ENCODE results near the gene TSPYL6.

- TF ChIP-seq, protein P1, sequence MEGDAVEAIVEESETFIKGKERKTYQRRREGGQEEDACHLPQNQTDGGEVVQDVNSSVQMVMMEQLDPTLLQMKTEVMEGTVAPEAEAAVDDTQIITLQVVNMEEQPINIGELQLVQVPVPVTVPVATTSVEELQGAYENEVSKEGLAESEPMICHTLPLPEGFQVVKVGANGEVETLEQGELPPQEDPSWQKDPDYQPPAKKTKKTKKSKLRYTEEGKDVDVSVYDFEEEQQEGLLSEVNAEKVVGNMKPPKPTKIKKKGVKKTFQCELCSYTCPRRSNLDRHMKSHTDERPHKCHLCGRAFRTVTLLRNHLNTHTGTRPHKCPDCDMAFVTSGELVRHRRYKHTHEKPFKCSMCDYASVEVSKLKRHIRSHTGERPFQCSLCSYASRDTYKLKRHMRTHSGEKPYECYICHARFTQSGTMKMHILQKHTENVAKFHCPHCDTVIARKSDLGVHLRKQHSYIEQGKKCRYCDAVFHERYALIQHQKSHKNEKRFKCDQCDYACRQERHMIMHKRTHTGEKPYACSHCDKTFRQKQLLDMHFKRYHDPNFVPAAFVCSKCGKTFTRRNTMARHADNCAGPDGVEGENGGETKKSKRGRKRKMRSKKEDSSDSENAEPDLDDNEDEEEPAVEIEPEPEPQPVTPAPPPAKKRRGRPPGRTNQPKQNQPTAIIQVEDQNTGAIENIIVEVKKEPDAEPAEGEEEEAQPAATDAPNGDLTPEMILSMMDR (IDR thresholded peaks at IDR 0.05) = no peak
- no peak for TF ChIP-seq POLR2AphosphoS5 (IDR thresholded peaks at IDR 0.05; ENCODE audit: low read depth, low read length)
These were observed 18.6 kb downstream of the TSPYL6 start for GRCh38 chr2:54237428-54237827.
